ENCODE data around the gene CD160.

The CD160 gene

DNA sequence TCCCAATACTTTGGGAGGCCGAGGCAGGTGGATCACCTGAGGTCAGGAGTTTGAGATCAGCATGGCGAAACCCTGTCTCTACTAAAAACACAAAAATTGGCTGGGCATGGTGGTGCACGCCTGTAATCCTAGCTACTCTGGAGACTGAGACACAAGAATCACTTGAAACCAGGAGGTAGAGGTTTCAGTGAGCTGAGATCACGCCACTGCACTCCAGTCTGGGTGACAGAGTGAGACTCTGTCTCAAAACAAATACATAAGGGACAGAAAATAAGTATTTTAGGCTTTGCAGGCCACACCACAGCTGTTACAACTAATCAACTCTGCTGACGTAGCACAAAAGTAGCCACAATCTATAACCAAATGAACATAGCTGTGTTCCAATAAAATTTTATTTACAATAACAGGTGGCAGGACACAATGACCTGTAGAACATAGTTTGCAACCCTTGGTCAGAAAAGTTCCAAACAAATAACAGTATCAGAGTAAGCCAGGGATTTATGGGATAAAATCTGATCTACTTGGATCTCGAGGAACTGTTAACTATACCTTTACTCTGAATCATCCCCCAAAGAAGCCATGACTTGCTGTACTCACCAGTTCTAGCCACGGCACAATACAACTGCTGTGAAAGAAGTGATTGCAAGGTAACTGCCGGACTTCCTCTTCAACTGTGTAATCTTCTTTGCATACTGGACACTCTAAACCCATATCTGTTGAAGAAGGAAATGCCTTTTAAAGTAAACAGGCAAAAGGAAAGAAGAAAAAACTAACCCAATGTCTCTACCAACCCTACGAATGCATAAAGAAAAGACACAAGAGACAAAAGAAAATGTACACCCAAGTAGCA, 28.3 kb downstream of the CD160 start:
- H3K4me3 ChIP-seq (ENCODE audit: low read depth, low read length), result no peak overlapping the region
- DNase-seq (ENCODE audit: low read depth), result no peak
- TF ChIP-seq, protein P1, sequence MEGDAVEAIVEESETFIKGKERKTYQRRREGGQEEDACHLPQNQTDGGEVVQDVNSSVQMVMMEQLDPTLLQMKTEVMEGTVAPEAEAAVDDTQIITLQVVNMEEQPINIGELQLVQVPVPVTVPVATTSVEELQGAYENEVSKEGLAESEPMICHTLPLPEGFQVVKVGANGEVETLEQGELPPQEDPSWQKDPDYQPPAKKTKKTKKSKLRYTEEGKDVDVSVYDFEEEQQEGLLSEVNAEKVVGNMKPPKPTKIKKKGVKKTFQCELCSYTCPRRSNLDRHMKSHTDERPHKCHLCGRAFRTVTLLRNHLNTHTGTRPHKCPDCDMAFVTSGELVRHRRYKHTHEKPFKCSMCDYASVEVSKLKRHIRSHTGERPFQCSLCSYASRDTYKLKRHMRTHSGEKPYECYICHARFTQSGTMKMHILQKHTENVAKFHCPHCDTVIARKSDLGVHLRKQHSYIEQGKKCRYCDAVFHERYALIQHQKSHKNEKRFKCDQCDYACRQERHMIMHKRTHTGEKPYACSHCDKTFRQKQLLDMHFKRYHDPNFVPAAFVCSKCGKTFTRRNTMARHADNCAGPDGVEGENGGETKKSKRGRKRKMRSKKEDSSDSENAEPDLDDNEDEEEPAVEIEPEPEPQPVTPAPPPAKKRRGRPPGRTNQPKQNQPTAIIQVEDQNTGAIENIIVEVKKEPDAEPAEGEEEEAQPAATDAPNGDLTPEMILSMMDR (IDR thresholded peaks at IDR 0.05; ENCODE audit: low read depth, low read length, missing control alignments), result no peak

DNA sequence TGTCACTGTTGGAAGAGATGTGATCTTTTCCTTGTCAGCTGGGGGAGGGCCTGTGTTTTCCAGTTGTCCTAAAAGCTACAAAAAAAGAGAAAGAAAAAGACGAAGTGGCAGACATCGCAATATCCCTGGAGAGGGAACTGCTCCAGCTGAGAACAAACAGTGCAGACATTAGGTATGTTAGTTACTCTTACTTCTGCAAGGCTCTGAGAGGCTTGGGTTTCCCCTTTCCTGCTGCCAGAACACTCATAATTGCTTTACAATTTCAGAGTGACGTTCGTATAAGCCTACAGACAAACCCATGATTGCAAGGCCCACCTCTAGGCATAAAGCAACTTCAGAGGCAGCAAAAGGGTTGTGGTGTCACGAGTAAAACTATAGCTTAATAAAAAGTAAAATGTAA, 31.1 kb downstream of the CD160 start:
- no peak overlapping the region for H3K4me3 ChIP-seq (ENCODE audit: low read depth, low read length)
- TF ChIP-seq, protein P1 (IDR thresholded peaks at IDR 0.05; ENCODE audit: low read depth, low read length, missing control alignments), result no peak
- DNase-seq (ENCODE audit: low read depth), result no peak

- TF ChIP-seq, protein P1 (IDR thresholded peaks at IDR 0.05; ENCODE audit: low read depth, low read length, missing control alignments), result no peak
- no peak for DNase-seq (ENCODE audit: low read depth)
- H3K4me3 ChIP-seq (ENCODE audit: low read depth, low read length), result no peak overlapping the region
These were observed 32.3 kb downstream of the CD160 start for GRCh38 chr1:145751491-145752037.

DNA sequence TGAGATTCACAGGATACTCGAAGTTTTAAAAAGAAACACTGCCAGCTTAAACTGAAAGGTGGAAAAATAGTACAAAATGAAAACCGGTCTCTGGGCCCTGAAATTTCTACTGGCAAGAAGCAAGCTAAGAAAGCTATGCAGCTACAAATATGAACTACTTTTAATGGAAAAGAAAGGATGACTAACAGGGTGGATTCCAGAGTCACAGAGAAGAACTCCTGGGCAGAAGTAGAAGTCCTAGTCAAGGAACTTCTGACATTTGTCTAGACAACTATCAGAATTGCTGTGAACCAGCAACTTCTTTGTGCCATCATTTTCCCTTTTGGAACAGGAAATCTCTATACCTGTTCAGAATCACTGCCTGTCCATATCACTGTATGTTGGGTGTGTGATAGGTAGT, 38.1 kb downstream of the CD160 start:
- no peak for DNase-seq (ENCODE audit: low read depth)
- no peak overlapping the region for H3K4me3 ChIP-seq (ENCODE audit: low read depth, low read length)
- TF ChIP-seq, protein P1 (IDR thresholded peaks at IDR 0.05; ENCODE audit: low read depth, low read length, missing control alignments), result no peak

DNA sequence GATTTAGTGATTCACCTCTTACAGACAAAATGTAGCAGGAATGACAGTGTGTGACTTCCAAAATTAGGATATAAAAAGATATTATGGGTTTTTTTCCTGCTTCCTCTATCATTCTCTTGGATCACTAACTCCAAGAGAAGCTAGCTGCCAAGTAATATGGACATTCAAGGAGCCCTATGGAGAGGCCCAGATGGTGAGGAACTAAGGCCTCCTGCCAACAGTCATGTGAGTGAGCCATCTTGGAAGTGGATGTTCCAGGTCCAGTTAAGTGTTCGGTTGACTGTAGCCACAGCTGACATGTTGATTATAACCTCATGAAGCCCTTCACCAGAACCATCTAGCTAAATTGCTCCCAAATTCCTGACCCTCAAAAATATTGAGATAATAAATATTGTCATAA, 38.8 kb downstream of the CD160 start:
- TF ChIP-seq, protein P1 (IDR thresholded peaks at IDR 0.05; ENCODE audit: low read depth, low read length, missing control alignments), result no peak
- no peak for DNase-seq (ENCODE audit: low read depth)
- no peak overlapping the region for H3K4me3 ChIP-seq (ENCODE audit: low read depth, low read length)

DNA sequence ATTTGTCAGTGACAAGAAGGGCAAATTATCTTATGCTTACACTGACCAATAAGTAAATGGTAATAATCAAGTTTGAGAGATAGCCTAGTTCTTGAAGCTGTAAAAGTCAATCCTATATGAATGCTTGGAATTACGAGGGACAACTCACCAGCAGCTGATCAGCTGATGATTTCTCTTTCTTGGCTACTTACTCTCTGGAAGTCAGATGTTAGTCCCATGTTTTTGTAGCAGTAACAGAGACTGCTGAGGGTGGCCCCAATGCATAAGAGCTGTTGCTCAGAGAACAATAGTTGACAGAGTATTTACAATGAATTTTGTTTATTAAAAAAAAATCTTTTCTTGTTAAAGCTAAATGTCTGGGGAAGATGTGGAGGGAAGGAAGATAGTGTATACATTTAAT, 39.3 kb downstream of the CD160 start:
- H3K4me3 ChIP-seq (ENCODE audit: low read depth, low read length), result no peak overlapping the region
- TF ChIP-seq, protein P1 (IDR thresholded peaks at IDR 0.05; ENCODE audit: low read depth, low read length, missing control alignments), result no peak
- no peak for DNase-seq (ENCODE audit: low read depth)

Measured in GM12864 (cell line).